SK-N-SH (cell line): Measurements from ENCODE around the gene PDXDC1. TPM values are rescaled to one million over a fixed set of nuclear protein-coding genes. Genes with fewer than 3 reads are reported as not detected.
A peak's percentile ranks its signal among the peaks of the same experiment; 100 is the strongest.
"Not testable (repeated sequence)": the region's sequence is repeated elsewhere in the genome, so short reads cannot be mapped to it uniquely, and the experiment has no call there.

Experiments
- CTCF ChIA-PET: fragments of 300-600, 350-600 bp; formaldehyde crosslinking; extraction: SDS; loops from one replicate; lab custom pipeline; 2021; lab: Yijun Ruan, JAX
- POLR2A ChIA-PET: fragments of 350-600 bp; sonication (Branson Sonifier 250); formaldehyde crosslinking; extraction: SDS; loops from one replicate; lab custom pipeline; 2020; ENCODE audit warnings: antibody characterized with exemption, inconsistent platforms; lab: Yijun Ruan, JAX
- DNase-seq: peaks from one replicate; pipeline ENCODE4 v3.0.0; 2012
- H2AFZ ChIP-seq: fragments of 200-600 bp; sonication (generic); 2 replicates; pipeline ENCODE4 v1.8.1; 2016; ENCODE audit warnings: antibody characterized with exemption, mild to moderate bottlenecking, low read depth
- H3F3A ChIP-seq: fragments of 200-600 bp; sonication (generic); replicated peaks from 2 replicates; pipeline ENCODE3; 2016; ENCODE audit warnings: antibody characterized with exemption, mild to moderate bottlenecking; ENCODE audit not compliant: insufficient read depth
- H3K27ac ChIP-seq, 2 experiments: fragments of 200-500 bp in 1 of 2; fragments of 200-600 bp in 1 of 2; sonication (Bioruptor generic) in 1 of 2; sonication (generic), shearing (Covaris generic) in 1 of 2; 2 replicates each; pipeline versions ENCODE4 v1.5.1 to v1.6.1; 2014 to 2016; ENCODE audit warnings: low read depth in 2 of 2, inconsistent platforms in 1 of 2, low read length in 1 of 2, mild to moderate bottlenecking in 1 of 2, mixed read lengths in 1 of 2
- H3K27me3 ChIP-seq: fragments of 200-600 bp; sonication (generic), shearing (Covaris generic); 2 replicates; pipeline ENCODE4 v1.6.1; 2016; ENCODE audit warnings: mixed run types; ENCODE audit not compliant: insufficient read depth
- H3K36me3 ChIP-seq, 2 experiments: fragments of 200-500 bp in 1 of 2; fragments of 200-600 bp in 1 of 2; sonication (Bioruptor generic) in 1 of 2; sonication (generic) in 1 of 2; replicated peaks in 1 of 2; 2 replicates each; pipeline versions ENCODE3 to v1.5.1; 2014 to 2016; ENCODE audit warnings: low read length in 1 of 2, mild to moderate bottlenecking in 1 of 2; ENCODE audit not compliant: insufficient read depth in 2 of 2, control insufficient read depth in 1 of 2
- H3K4me1 ChIP-seq, 2 experiments: fragments of 200-500 bp in 1 of 2; fragments of 200-600 bp in 1 of 2; sonication (Bioruptor generic) in 1 of 2; sonication (generic), shearing (Covaris generic) in 1 of 2; 2 replicates each; pipeline versions ENCODE4 v1.5.1 to v1.6.1; 2014 to 2016; ENCODE audit warnings: low read depth in 1 of 2, low read length in 1 of 2, mixed run types in 1 of 2; ENCODE audit not compliant: insufficient read depth in 2 of 2, control insufficient read depth in 1 of 2
- H3K4me2 ChIP-seq: fragments of 200-600 bp; sonication (generic), shearing (Covaris generic); 2 replicates; pipeline ENCODE4 v1.6.1; 2017; ENCODE audit warnings: mixed run types
- H3K4me3 ChIP-seq, 2 experiments: fragments of 200-500 bp in 1 of 2; fragments of 200-600 bp in 1 of 2; sonication (Bioruptor generic) in 1 of 2; sonication (generic), shearing (Covaris generic) in 1 of 2; 2 replicates each; pipeline versions ENCODE4 v1.5.1 to v1.8.1; 2014 to 2016; ENCODE audit warnings: low read depth in 2 of 2, inconsistent platforms in 1 of 2, low read length in 1 of 2, mild to moderate bottlenecking in 1 of 2, mixed read lengths in 1 of 2, moderate library complexity in 1 of 2
- H3K79me2 ChIP-seq: fragments of 200-600 bp; sonication (generic); 2 replicates; pipeline ENCODE4 v1.8.1; 2017; ENCODE audit warnings: mild to moderate bottlenecking; ENCODE audit not compliant: insufficient read depth
- H3K9ac ChIP-seq: fragments of 200-600 bp; sonication (generic); 2 replicates; pipeline ENCODE4 v1.6.1; 2017; ENCODE audit warnings: mixed run types
- H3K9me2 ChIP-seq: fragments of 200-600 bp; sonication (generic); 2 replicates; pipeline ENCODE4 v1.6.1; 2017; ENCODE audit warnings: mixed run types
- H3K9me3 ChIP-seq: fragments of 200-600 bp; sonication (generic); 2 replicates; pipeline ENCODE4 v1.6.1; 2017; ENCODE audit warnings: mixed run types, mild to moderate bottlenecking, moderate library complexity
- H4K20me1 ChIP-seq: fragments of 200-600 bp; sonication (generic); 2 replicates; pipeline ENCODE4 v1.6.1; 2017; ENCODE audit warnings: mild to moderate bottlenecking, mixed run types; ENCODE audit not compliant: insufficient read depth
- EZH2phosphoT487 ChIP-seq: fragments of 200-600 bp; sonication (generic); IDR thresholded peaks from 2 replicates; pipeline ENCODE4 v1.6.1; 2017; ENCODE audit warnings: low read depth, mixed run types, mild to moderate bottlenecking, antibody characterized with exemption, moderate library complexity, borderline replicate concordance
- FOSL2 ChIP-seq: IDR thresholded peaks from 2 replicates; pipeline ENCODE4 v1.4.0; 2012; ENCODE audit warnings: low read depth, mild to moderate bottlenecking, moderate library complexity, borderline replicate concordance
- POLR2AphosphoS5 ChIP-seq: IDR thresholded peaks from 2 replicates; pipeline ENCODE4 v1.6.1; 2012; ENCODE audit warnings: low read depth, low read length
- RAD21 ChIP-seq: IDR thresholded peaks from 2 replicates; pipeline ENCODE4 v1.6.1; 2012; ENCODE audit warnings: mild to moderate bottlenecking, low read length
- SIN3A ChIP-seq: IDR thresholded peaks from 2 replicates; pipeline ENCODE4 v1.6.1; 2012; ENCODE audit warnings: low read depth, mild to moderate bottlenecking, low read length, moderate library complexity, borderline replicate concordance
- SMC3 ChIP-seq: IDR thresholded peaks from 2 replicates; pipeline ENCODE4 v1.6.1; 2012; ENCODE audit warnings: low read depth, low read length, improper control_type of control experiment
- TAF1 ChIP-seq: IDR thresholded peaks from 2 replicates; pipeline ENCODE4 v1.6.1; 2012; ENCODE audit warnings: low read depth, mild to moderate bottlenecking, low read length, moderate library complexity, borderline replicate concordance
- TCF12 ChIP-seq: IDR thresholded peaks from 2 replicates; pipeline ENCODE4 v1.4.0; 2012
- WGBS: methylation state at CpG from one replicate; pipeline ENCODE4 v1.1.6; 2017; ENCODE audit warnings: low lambda C conversion rate; 5-methylcytosine and 5-hydroxymethylcytosine counted together
- polyA plus RNA-seq, 3 experiments: library from polyadenylated mRNA; depleted of rRNA; stranded (reverse); fragments of >200 nt; gene quantifications; 2 replicates each; pipeline ENCODE4 v1.2.3, GENCODE V29; 2012
- TF ChIP-seq, protein P1 (sequence below): fragments of 150-350 bp; IDR thresholded peaks from 2 replicates; pipeline ENCODE4 v1.6.1; 2016; ENCODE audit warnings: mild to moderate bottlenecking, low read depth, low read length

PDXDC1 gene
- polyA plus RNA-seq, 1 of the 3 experiments (the other 2 are of a cell fraction) = 37.4 TPM

DNA sequence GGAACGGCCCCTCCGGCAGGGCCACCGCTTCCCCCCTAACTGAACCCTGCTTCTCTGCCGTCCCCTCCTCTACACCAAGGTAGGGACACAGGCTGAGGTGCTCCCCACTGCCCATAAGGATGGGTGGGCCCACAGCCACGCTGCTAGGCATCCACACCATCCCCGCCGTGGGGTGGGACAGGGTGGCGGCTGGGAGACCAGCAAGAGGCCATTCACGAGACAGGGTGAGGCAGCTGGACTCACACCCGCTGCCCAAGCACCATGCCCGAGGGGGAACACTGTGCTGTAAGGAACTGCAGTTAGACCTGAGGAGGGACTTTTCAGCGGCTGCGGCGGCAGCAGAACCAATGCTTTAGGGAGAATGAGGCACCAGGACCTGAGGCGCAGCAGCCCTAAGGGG is 166.8 kb downstream of the PDXDC1 start:
- Histone ChIP-seq H3K27ac (peak overlapping the region in 1 of 2 experiments; percentile 73; a peak in 1 of 4 replicates), H3K9ac (no peak overlapping the region), H3F3A (no peaks in the 10 kb centered on the region), H3K4me3 (no peak overlapping the region), H3K9me3 (no peaks in the 10 kb centered on the region), H3K4me2 (no peak overlapping the region), H3K27me3 (no peaks in the 10 kb centered on the region), H4K20me1 (peaks cover 19% of the 10 kb centered on the region; the same call in 1 of the 2 replicates), H3K9me2 (no peaks in the 10 kb centered on the region), H3K36me3 (no peaks in the 10 kb centered on the region), H2AFZ (no peak overlapping the region), H3K4me1 (peaks cover 25 to 58% of the 10 kb centered on the region in 2 experiments; a peak in 2 of 4 replicates), H3K79me2 (peaks cover 56% of the 10 kb centered on the region)
- ChIA-PET POLR2A (no interaction called here), CTCF (no interaction called here)
- WGBS = 94% methylated on average over 6 of the region's 15 CpGs
- no peak for TF ChIP-seq RAD21
- TF ChIP-seq POLR2AphosphoS5 = no peak
- TF ChIP-seq SMC3 = no peak
- no peak for TF ChIP-seq TAF1
- no peak for TF ChIP-seq TCF12
- TF ChIP-seq FOSL2 = no peak
- no peak for TF ChIP-seq EZH2phosphoT487
- no peak for TF ChIP-seq SIN3A
- TF ChIP-seq, protein P1, sequence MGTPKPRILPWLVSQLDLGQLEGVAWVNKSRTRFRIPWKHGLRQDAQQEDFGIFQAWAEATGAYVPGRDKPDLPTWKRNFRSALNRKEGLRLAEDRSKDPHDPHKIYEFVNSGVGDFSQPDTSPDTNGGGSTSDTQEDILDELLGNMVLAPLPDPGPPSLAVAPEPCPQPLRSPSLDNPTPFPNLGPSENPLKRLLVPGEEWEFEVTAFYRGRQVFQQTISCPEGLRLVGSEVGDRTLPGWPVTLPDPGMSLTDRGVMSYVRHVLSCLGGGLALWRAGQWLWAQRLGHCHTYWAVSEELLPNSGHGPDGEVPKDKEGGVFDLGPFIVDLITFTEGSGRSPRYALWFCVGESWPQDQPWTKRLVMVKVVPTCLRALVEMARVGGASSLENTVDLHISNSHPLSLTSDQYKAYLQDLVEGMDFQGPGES = no peak
- peak; percentile 8 for DNase-seq

DNA sequence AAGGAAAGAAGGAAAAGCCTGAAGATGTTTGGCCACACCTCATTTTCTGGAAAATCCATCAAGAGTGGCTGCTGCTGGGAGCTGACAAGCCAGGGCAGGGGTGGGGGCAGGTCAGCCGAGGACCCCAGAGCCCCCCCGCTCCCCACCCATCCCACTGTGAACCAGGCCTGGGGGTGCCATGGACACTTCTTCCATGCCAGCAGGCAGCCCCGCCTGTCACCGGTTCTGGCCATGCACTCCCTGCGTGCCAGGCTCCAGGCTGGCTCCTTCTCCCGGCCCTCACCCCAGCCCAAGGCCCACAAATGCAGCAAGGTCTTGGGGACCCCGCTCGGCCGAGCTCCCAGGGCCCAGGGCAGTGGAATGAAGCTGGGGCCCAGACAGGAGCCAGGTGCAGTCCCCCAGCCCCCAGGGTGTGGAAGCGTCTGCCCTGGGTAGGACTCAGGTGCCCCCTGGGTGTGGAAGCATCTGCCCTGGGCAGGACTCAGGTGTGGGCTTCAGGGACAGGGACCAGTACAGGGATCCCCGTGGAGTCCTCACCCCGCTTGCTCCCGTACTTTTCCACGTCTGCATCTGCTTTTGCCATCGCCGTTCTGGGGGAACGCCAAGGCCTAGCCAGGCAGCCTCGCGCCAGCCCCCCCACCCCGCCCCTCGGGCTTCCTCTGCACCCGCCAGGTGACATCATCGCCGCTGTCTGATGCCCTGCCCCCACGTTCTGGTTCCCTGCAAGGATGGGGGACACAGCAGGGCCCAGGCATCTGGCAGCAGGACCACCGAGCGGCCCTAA is 167.5 kb downstream of the PDXDC1 start:
- peaks cover 25 to 63% of the 10 kb centered on the region in 2 experiments; a peak in 2 of 4 replicates for H3K4me1 ChIP-seq
- POLR2A ChIA-PET, H3F3A ChIP-seq, CTCF ChIA-PET, H3K4me3 ChIP-seq, H3K9me3 ChIP-seq, H3K27me3 ChIP-seq, H3K9me2 ChIP-seq, H3K9ac ChIP-seq, H3K36me3 ChIP-seq, H2AFZ ChIP-seq, H3K4me2 ChIP-seq: not testable (repeated sequence)
- peaks cover 20% of the 10 kb centered on the region; the same call in 1 of the 2 replicates for H4K20me1 ChIP-seq
- WGBS = 56% methylated on average over 10 of the region's 27 CpGs
- DNase-seq = peak; percentile 10
- peaks cover 62% of the 10 kb centered on the region for H3K79me2 ChIP-seq
- H3K27ac ChIP-seq = peak overlapping the region in 1 of 2 experiments; percentile 96; a peak in 1 of 4 replicates

DNA sequence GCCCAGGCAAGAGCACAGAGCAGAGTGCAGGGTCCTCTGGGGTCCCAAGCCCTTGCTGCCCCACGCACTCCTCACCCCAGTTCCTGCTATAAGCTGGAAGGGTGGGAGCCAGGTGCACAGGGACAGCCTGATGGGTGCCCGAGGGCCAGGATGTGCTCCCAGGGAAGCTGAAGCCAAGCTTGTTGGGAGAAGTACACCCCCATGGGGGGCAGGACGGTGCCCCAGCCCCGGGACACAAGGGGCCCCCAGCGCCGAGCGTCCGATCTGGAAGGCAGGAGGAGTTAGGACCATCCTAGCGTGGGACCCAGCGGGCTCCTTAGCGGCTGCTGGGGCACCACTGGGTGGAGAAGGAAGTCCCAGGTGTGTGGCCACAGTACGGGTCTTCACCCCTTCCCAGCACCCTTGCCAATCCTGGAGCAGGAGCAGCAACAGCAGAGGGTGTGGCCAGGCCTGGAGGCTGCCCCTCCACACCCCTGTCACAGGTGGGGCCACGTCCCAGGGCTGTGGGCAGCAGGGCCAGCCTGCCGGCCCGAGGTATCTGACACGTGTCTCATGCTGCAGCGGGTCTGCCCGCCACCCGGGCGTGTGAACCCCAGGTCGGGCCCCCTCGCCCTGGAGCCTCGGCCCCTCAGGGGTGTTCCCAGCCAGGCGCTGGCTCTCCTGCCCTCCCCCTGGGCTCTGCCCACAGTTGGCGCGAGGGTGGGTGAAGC is 168.2 kb downstream of the PDXDC1 start:
- DNase-seq, H3F3A ChIP-seq, H3K27me3 ChIP-seq, H3K9ac ChIP-seq, H3K4me3 ChIP-seq, H3K9me2 ChIP-seq, H3K9me3 ChIP-seq, CTCF ChIA-PET, H3K36me3 ChIP-seq, POLR2A ChIA-PET, H2AFZ ChIP-seq: not testable (repeated sequence)
- H4K20me1 ChIP-seq = peaks cover 26% of the 10 kb centered on the region; the same call in 1 of the 2 replicates
- WGBS = 100% methylated on average over 1 of the region's 26 CpGs
- H3K4me2 ChIP-seq = peak overlapping the region; percentile 78; the same call in 1 of the 2 replicates
- H3K79me2 ChIP-seq = peaks cover 68% of the 10 kb centered on the region
- H3K4me1 ChIP-seq = peaks cover 25 to 65% of the 10 kb centered on the region in 2 experiments; a peak in 2 of 4 replicates
- peak overlapping the region in 1 of 2 experiments; percentile 96; a peak in 2 of 4 replicates for H3K27ac ChIP-seq

GRCh38 chr16:15143601-15144091 is 168.8 kb downstream of the PDXDC1 start:
- H3K36me3 ChIP-seq, POLR2A ChIA-PET, H3K4me3 ChIP-seq, H3K9me2 ChIP-seq, H3K9me3 ChIP-seq, H3K27me3 ChIP-seq, H3F3A ChIP-seq, H2AFZ ChIP-seq, CTCF ChIA-PET: not testable (repeated sequence)
- peak overlapping the region; percentile 54; the same call in 1 of the 2 replicates for H3K9ac ChIP-seq
- H3K79me2 ChIP-seq = peaks cover 68% of the 10 kb centered on the region
- 49% methylated on average over 2 of the region's 26 CpGs for WGBS
- peaks cover 26% of the 10 kb centered on the region; the same call in 1 of the 2 replicates for H4K20me1 ChIP-seq
- peak; percentile 58 for DNase-seq
- H3K4me2 ChIP-seq = peak overlapping the region; percentile 78
- H3K4me1 ChIP-seq = peaks cover 25 to 65% of the 10 kb centered on the region in 2 experiments; a peak in 2 of 4 replicates
- H3K27ac ChIP-seq = peak overlapping the region in 1 of 2 experiments; percentile 96; a peak in 2 of 4 replicates
